ENCODE measurements around the gene FES.

FES gene

DNA sequence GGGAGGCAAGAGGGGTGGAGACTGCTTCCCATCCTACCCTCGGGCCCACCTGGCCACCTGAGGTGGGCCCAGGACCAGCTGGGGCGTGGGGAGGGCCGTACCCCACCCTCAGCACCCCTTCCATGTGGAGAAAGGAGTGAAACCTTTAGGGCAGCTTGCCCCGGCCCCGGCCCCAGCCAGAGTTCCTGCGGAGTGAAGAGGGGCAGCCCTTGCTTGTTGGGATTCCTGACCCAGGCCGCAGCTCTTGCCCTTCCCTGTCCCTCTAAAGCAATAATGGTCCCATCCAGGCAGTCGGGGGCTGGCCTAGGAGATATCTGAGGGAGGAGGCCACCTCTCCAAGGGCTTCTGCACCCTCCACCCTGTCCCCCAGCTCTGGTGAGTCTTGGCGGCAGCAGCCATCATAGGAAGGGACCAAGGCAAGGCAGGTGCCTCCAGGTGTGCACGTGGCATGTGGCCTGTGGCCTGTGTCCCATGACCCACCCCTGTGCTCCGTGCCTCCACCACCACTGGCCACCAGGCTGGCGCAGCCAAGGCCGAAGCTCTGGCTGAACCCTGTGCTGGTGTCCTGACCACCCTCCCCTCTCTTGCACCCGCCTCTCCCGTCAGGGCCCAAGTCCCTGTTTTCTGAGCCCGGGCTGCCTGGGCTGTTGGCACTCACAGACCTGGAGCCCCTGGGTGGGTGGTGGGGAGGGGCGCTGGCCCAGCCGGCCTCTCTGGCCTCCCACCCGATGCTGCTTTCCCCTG lies 2.2 kb upstream of the FES start:
- TF ChIP-seq, protein P1, sequence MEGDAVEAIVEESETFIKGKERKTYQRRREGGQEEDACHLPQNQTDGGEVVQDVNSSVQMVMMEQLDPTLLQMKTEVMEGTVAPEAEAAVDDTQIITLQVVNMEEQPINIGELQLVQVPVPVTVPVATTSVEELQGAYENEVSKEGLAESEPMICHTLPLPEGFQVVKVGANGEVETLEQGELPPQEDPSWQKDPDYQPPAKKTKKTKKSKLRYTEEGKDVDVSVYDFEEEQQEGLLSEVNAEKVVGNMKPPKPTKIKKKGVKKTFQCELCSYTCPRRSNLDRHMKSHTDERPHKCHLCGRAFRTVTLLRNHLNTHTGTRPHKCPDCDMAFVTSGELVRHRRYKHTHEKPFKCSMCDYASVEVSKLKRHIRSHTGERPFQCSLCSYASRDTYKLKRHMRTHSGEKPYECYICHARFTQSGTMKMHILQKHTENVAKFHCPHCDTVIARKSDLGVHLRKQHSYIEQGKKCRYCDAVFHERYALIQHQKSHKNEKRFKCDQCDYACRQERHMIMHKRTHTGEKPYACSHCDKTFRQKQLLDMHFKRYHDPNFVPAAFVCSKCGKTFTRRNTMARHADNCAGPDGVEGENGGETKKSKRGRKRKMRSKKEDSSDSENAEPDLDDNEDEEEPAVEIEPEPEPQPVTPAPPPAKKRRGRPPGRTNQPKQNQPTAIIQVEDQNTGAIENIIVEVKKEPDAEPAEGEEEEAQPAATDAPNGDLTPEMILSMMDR (IDR thresholded peaks at IDR 0.05; ENCODE audit: low read depth, low read length): no peak
- no peak overlapping the region for H3K4me3 ChIP-seq (ENCODE audit: low read depth, low read length)

DNA sequence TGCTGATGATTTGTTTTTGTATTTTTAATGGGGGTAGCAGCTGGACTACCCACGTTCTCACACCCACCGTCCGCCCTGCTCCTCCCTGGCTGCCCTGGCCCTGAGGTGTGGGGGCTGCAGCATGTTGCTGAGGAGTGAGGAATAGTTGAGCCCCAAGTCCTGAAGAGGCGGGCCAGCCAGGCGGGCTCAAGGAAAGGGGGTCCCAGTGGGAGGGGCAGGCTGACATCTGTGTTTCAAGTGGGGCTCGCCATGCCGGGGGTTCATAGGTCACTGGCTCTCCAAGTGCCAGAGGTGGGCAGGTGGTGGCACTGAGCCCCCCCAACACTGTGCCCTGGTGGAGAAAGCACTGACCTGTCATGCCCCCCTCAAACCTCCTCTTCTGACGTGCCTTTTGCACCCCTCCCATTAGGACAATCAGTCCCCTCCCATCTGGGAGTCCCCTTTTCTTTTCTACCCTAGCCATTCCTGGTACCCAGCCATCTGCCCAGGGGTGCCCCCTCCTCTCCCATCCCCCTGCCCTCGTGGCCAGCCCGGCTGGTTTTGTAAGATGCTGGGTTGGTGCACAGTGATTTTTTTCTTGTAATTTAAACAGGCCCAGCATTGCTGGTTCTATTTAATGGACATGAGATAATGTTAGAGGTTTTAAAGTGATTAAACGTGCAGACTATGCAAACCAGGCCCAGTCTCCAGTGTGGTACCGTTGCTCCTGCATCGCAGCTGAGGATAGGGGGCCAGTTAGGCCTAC lies 1.4 kb upstream of the FES start:
- TF ChIP-seq, protein P1 (IDR thresholded peaks at IDR 0.05; ENCODE audit: low read depth, low read length): no peak
- no peak overlapping the region for H3K4me3 ChIP-seq (ENCODE audit: low read depth, low read length)

DNA sequence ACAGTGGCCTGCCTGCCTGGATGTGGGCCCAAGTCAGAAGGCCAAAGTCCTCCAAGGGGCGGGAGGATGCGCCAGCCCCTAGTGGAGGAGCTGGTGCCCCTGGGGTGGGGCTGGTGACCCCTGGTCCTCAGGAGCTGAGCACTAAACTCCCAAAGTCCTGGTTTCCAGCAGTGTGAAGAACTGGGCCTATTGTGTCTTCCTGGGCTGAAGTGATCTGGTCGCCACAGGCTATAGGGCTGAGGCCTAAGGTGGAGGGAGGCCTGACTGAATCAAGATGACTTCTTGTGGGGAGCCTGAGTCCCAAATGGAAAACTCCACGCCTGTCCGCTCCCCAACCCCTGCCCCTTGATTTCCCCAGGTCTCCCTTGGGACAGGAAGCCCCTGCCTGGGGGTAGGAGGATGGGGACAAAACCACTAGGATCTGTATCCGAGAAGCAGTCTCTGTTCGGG lies 753 bp upstream of the FES start:
- H3K4me3 ChIP-seq (ENCODE audit: low read depth, low read length): no peak overlapping the region
- TF ChIP-seq, protein P1 (IDR thresholded peaks at IDR 0.05; ENCODE audit: low read depth, low read length): no peak

DNA sequence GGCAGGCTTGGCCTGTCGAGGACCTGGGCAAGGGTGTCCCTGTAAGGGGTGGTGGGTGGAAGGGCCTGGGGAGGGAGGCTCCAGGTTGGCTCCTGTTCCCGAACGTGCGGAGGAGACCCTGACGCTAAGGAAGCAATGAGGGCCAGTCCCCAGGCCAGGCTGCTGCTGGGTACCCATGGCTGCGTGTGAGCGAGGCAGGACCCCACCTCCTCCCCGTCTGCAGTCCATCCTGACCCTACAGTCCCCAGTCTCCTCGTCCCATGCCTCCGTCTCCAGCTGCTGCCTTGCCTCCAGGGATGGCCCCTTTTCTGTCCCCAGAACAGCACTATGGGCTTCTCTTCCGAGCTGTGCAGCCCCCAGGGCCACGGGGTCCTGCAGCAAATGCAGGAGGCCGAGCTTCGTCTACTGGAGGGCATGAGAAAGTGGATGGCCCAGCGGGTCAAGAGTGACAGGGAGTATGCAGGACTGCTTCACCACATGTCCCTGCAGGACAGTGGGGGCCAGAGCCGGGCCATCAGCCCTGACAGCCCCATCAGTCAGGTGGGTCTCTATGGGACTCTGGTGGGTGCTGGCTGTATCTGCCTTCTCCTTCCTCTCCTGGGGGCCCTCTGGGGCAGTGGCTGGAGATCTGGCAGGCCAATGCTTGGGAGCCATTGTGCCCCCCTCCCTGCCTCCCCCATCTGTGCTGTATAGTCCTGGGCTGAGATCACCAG lies 571 bp downstream of the FES start:
- TF ChIP-seq, protein P1 (IDR thresholded peaks at IDR 0.05; ENCODE audit: low read depth, low read length): no peak
- H3K4me3 ChIP-seq (ENCODE audit: low read depth, low read length): peak overlapping the region; percentile 52

DNA sequence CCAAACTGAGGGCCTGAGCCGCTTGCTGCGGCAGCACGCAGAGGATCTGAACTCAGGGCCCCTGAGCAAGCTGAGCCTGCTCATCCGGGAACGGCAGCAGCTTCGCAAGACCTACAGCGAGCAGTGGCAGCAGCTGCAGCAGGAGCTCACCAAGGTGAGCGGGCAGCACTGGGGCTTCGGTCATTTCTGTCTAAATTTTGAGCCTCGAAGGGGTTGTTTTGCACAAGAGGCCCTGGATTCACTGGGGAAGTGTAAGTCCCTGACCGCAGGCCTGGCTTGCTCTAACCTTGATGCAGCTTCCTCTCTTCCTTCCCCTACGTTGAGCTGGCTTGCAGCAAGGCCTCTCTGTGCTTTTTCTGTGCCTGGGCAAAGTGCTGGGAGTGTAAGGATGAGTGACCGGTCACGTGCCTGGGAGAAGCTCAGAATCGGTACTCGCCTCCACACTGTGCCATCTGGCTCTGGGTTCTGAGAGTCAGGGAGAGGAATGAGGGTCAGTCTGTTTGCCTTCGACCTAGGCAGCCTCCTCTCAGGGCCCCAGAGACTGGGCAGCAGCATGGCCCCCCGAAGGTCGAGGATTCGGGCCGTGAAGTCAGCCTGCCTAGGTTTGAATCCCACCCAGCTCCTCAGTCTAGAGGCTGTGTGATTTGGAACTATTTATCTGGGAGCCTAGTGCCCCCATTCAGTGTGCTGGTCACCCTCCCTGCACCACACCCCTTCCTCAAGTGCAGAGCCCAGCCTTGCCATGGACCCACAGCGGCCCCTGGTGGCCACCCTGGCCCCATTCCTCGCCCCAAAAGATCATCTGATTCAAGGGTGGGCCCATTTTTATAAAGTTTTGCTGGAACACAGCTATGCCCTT lies 1.4 kb downstream of the FES start:
- no peak overlapping the region for H3K4me3 ChIP-seq (ENCODE audit: low read depth, low read length)
- TF ChIP-seq, protein P1 (IDR thresholded peaks at IDR 0.05; ENCODE audit: low read depth, low read length): peak; percentile 99

DNA sequence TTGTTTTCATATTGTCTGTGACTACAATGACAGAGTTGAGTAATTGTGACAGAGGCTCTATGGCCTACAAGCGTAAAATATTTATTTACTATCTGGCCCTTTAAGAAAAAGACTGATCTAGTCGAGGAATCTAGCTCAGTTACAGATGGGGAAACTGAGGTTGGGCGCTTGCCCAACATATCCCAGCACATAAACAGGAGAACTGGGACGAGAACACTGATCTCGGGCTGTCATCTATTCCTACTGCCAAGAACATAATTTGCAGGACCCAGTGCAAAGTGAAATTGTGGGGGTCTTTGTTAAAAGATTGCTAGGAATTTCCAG lies 1.9 kb downstream of the FES start:
- TF ChIP-seq, protein P1 (IDR thresholded peaks at IDR 0.05; ENCODE audit: low read depth, low read length): no peak
- H3K4me3 ChIP-seq (ENCODE audit: low read depth, low read length): no peak overlapping the region
